Caco-2 (cell line): ENCODE measurements around the gene CREB5. TPM values are rescaled to one million over a fixed set of nuclear protein-coding genes. Genes with fewer than 3 reads are reported as not detected.

Experiments used
- Bru-seq: library from RNA; stranded (reverse); fragments of 400-500 nt; gene quantifications from one replicate; lab custom pipeline; 2021; lab: Mats Ljungman, UMichigan
- BruChase-seq, 2 experiments: library from RNA; stranded (reverse); fragments of 400-500 nt; gene quantifications; one replicate each; lab custom pipeline; 2021; lab: Mats Ljungman, UMichigan
- BruUV-seq: library from RNA; stranded (reverse); fragments of 400-500 nt; replicated peaks from 2 replicates; lab custom pipeline; 2021; lab: Mats Ljungman, UMichigan
- CTCF ChIA-PET: fragments of 300-600 bp; sonication (Branson Sonifier 250); formaldehyde crosslinking; loops from one replicate; lab custom pipeline; 2022; ENCODE audit warnings: antibody characterized with exemption; lab: Charles Lee
- POLR2A ChIA-PET: fragments of 300-600 bp; sonication (Branson Sonifier 250); formaldehyde crosslinking; loops from one replicate; lab custom pipeline; 2022; ENCODE audit warnings: antibody characterized with exemption; lab: Charles Lee
- DNase-seq, 2 experiments: peaks; one replicate each; pipeline versions ENCODE4 v3.0.0 to v3.0.0-alpha.2; 2020 to 2022
- H3K27me3 ChIP-seq: replicated peaks from 2 replicates; pipeline ENCODE4 v1.6.0; 2011; ENCODE audit warnings: low read length; ENCODE audit not compliant: control insufficient read depth, insufficient read depth
- H3K36me3 ChIP-seq: 2 replicates; pipeline ENCODE4 v1.5.1; 2011; ENCODE audit warnings: low read length; ENCODE audit not compliant: control insufficient read depth, insufficient read depth
- H3K4me1 ChIP-seq: fragments of 250-450 bp; sonication (Bioruptor Pico); 2 replicates; pipeline ENCODE4 v1.5.1; 2020; ENCODE audit warnings: mild to moderate bottlenecking
- H3K4me3 ChIP-seq: 2 replicates; pipeline ENCODE4 v1.5.1; 2011; ENCODE audit warnings: low read depth, mild to moderate bottlenecking, control low read depth, low read length
- H3K9me3 ChIP-seq: fragments of 250-450 bp; sonication (Bioruptor Pico); 2 replicates; pipeline ENCODE4 v1.5.1; 2020; ENCODE audit warnings: mild to moderate bottlenecking, moderate library complexity
- H3K27ac Mint-ChIP-seq: one replicate; pipeline ENCODE4 v1.8.0; 2022; ENCODE audit warnings: mixed read lengths; ENCODE audit not compliant: unreplicated experiment
- H3K27me3 Mint-ChIP-seq: one replicate; pipeline ENCODE4 v1.8.0; 2022; ENCODE audit warnings: mixed read lengths; ENCODE audit not compliant: insufficient read depth, unreplicated experiment
- H3K36me3 Mint-ChIP-seq: one replicate; pipeline ENCODE4 v1.8.0; 2022; ENCODE audit warnings: mild to moderate bottlenecking, mixed read lengths; ENCODE audit not compliant: insufficient read depth, unreplicated experiment
- H3K4me1 Mint-ChIP-seq: one replicate; pipeline ENCODE4 v1.8.0; 2022; ENCODE audit warnings: low read depth, mixed read lengths; ENCODE audit not compliant: unreplicated experiment
- H3K4me3 Mint-ChIP-seq: one replicate; pipeline ENCODE4 v1.8.0; 2022; ENCODE audit warnings: mild to moderate bottlenecking, moderate library complexity, mixed read lengths; ENCODE audit not compliant: unreplicated experiment
- H3K9me3 Mint-ChIP-seq: one replicate; pipeline ENCODE4 v1.8.0; 2022; ENCODE audit warnings: mixed read lengths; ENCODE audit not compliant: unreplicated experiment
- intact Hi-C: fragments of 100-400 bp; cut with micrococcal nuclease; formaldehyde crosslinking; loops from one replicate; pipeline ENCODE4 v1.10.0; 2022; ENCODE audit not compliant: unreplicated experiment
- long read RNA-seq: library from polyadenylated mRNA; stranded (forward); transcript quantifications from one replicate; pipeline ENCODE4 v2.0.0, GENCODE V29; 2022
- total RNA-seq: library from RNA; stranded (reverse); gene quantifications from 2 replicates; pipeline ENCODE4 v1.2.3, GENCODE V29; 2022
- TF ChIP-seq, protein P1 (sequence below), 2 experiments: fragments of 200-600 bp in 1 of 2; IDR thresholded peaks; 1 replicate in 1 of 2; 2 replicates in 1 of 2; pipeline versions ENCODE4 v1.5.1 to v1.8.0; 2011 to 2022; ENCODE audit warnings: antibody characterized with exemption in 1 of 2, control low read depth in 1 of 2, inconsistent platforms in 1 of 2, low read depth in 1 of 2, low read length in 1 of 2, mild to moderate bottlenecking in 1 of 2, moderate library complexity in 1 of 2; ENCODE audit not compliant: insufficient read depth in 1 of 2, severe bottlenecking in 1 of 2, unreplicated experiment in 1 of 2

The CREB5 gene, protein sequence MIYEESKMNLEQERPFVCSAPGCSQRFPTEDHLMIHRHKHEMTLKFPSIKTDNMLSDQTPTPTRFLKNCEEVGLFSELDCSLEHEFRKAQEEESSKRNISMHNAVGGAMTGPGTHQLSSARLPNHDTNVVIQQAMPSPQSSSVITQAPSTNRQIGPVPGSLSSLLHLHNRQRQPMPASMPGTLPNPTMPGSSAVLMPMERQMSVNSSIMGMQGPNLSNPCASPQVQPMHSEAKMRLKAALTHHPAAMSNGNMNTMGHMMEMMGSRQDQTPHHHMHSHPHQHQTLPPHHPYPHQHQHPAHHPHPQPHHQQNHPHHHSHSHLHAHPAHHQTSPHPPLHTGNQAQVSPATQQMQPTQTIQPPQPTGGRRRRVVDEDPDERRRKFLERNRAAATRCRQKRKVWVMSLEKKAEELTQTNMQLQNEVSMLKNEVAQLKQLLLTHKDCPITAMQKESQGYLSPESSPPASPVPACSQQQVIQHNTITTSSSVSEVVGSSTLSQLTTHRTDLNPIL
- 9.1 and 9.2 TPM in 2 replicates for total RNA-seq
- Bru-seq, nascent RNA, result percentile 46 among the genes with signal in this experiment
- BruChase-seq, experiment 1, labeled RNA remaining after a 2-hour chase, result percentile 53 among the genes with signal in this experiment
- percentile 46 among the genes with signal in this experiment for BruChase-seq, experiment 2, labeled RNA remaining after a 6-hour chase
- long read RNA-seq, transcript CREB5-212 (2 exons, 603 nt), result major isoform, 7 of 19 reads
- long read RNA-seq, partial matches to known transcripts, result 5 of 19 reads
- long read RNA-seq, other reads (novel, unspliced or antisense), result 7 of 19 reads

DNA sequence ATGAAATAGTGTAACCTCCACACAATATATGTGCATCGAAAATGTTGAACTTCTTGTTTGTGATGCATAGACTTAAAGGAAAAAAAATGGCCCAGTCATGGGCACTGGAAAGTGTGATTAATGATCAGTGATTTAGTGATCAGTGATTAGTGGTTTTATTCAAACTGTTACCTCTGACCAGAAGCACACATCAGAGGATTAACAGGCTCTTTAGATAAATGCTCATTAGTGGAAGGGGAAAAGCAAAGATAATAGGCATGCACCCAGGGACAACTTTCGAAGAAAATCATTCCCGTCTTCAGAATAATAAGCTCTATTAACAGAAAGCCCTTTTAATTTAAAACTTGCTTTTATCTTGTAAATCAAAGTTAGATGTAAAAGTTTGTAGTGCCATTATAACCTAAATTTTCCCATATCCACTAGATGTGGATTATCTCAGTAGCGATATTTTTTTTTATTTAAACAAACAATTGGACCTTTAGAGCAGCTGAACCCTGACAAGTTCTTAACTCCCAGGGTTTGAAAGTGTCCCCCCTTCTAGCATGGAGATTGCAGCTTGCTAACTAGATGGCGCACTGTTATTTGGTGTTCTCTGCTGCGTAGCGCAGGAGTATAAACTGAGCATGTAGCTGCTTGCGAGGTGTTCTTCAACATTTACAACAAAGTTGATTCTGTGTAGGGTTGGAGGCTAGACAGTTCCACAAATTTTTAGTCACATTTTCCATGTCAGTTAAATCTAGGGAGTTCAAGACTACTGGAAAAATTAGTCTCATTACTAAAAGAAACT is at the start of gene CREB5:
TSS of gene CREB5 (plus strand) at position 643 of the 787 bp plus-strand sequence. CDS start 397 bp downstream, outside the sequence.
- TF ChIP-seq, protein P1, sequence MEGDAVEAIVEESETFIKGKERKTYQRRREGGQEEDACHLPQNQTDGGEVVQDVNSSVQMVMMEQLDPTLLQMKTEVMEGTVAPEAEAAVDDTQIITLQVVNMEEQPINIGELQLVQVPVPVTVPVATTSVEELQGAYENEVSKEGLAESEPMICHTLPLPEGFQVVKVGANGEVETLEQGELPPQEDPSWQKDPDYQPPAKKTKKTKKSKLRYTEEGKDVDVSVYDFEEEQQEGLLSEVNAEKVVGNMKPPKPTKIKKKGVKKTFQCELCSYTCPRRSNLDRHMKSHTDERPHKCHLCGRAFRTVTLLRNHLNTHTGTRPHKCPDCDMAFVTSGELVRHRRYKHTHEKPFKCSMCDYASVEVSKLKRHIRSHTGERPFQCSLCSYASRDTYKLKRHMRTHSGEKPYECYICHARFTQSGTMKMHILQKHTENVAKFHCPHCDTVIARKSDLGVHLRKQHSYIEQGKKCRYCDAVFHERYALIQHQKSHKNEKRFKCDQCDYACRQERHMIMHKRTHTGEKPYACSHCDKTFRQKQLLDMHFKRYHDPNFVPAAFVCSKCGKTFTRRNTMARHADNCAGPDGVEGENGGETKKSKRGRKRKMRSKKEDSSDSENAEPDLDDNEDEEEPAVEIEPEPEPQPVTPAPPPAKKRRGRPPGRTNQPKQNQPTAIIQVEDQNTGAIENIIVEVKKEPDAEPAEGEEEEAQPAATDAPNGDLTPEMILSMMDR (IDR thresholded peaks at IDR 0.05; ENCODE audit: insufficient read depth in 1 of 2, low read depth in 1 of 2, low read length in 1 of 2, severe bottlenecking in 1 of 2, unreplicated experiment in 1 of 2), result peak in 1 of 2 experiments; percentile 47
- Mint-ChIP-seq H3K4me1 (peaks cover 9% of the 10 kb centered on the region), H3K27ac (no peak within 1 kb of the TSS), H3K9me3 (no peaks in the 10 kb centered on the region), H3K36me3 (no peaks in the 10 kb centered on the region), H3K27me3 (no peaks in the 10 kb centered on the region), H3K4me3 (no peak within 1 kb of the TSS)
- H3K36me3 ChIP-seq, result no peaks in the 10 kb centered on the region
- no peak within 1 kb of the TSS for H3K4me3 ChIP-seq
- peaks cover 5% of the 10 kb centered on the region for H3K4me1 ChIP-seq
- H3K9me3 ChIP-seq, result no peaks in the 10 kb centered on the region
- intact Hi-C loops, result loop anchor here (5.0 kb wide), 1 partner anchor 210 kb away; no protein-coding TSS in a partner anchor
- no peaks in the 10 kb centered on the region; the same call in 1 of the 2 replicates for H3K27me3 ChIP-seq
- CTCF ChIA-PET, result interaction anchor here (0.6 to 1.3 kb wide), 5 partner anchors 119 to 232 kb away, joined by 3 to 10 read pairs (median 4); no protein-coding TSS in a partner anchor
- peak in 1 of 2 experiments; percentile 27 for DNase-seq
- POLR2A ChIA-PET, result no interaction called here
- no TSS peak for BruUV-seq

DNA sequence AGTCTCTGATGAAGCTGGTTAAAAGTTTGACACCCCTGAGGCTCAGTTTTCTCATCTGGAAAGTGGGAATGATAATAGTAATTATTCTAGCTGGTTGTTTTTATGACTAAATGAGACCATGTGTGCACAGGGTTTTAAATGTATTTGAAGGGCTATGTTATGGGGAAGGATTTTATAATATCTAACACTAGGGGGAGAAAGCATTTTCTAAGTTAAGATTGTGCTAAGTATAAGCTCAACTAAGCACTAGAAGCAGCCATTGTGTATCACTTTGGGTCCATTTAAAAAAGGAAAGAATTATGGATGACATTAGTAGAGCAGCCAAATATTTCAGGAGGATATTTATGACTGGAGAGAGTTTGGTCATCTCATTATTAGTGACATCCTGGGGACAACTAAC is 49.5 kb upstream of the CREB5 start:
- DNase-seq, result no peak
- POLR2A ChIA-PET, result no interaction called here
- CTCF ChIA-PET, result interaction anchor here (0.6 to 1.0 kb wide), 3 partner anchors 17 to 249 kb away, joined by 3 to 4 read pairs (median 3); no protein-coding TSS in a partner anchor
- intact Hi-C loops, result loop anchor here (5.0 kb wide), 1 partner anchor 66 kb away; no protein-coding TSS in a partner anchor
- H3K9me3 ChIP-seq, result 0 out of 2 replicates have a peak, but pooled peaks cover 4% of the 10 kb centered on the region
- Mint-ChIP-seq H3K4me1 (peaks cover 6% of the 10 kb centered on the region), H3K9me3 (peaks cover 18% of the 10 kb centered on the region), H3K27ac (no peak overlapping the region), H3K27me3 (peaks cover 3% of the 10 kb centered on the region), H3K4me3 (no peak overlapping the region), H3K36me3 (no peaks in the 10 kb centered on the region)
- no peaks in the 10 kb centered on the region for H3K36me3 ChIP-seq
- TF ChIP-seq, protein P1 (IDR thresholded peaks at IDR 0.05; ENCODE audit: insufficient read depth in 1 of 2, low read depth in 1 of 2, low read length in 1 of 2, severe bottlenecking in 1 of 2, unreplicated experiment in 1 of 2), result peak in 1 of 2 experiments; percentile 30
- BruUV-seq, result no TSS peak
- H3K27me3 ChIP-seq, result no peaks in the 10 kb centered on the region; the same call in 1 of the 2 replicates
- no peaks in the 10 kb centered on the region for H3K4me1 ChIP-seq
- H3K4me3 ChIP-seq, result no peak overlapping the region
